Fibroblast of skin of right quadriceps (primary cell): ENCODE results near the gene MED13L.

Experiments used
- DNase-seq: peaks from one replicate; pipeline ENCODE4 v3.0.0-alpha.2; 2013

MED13L gene

DNA sequence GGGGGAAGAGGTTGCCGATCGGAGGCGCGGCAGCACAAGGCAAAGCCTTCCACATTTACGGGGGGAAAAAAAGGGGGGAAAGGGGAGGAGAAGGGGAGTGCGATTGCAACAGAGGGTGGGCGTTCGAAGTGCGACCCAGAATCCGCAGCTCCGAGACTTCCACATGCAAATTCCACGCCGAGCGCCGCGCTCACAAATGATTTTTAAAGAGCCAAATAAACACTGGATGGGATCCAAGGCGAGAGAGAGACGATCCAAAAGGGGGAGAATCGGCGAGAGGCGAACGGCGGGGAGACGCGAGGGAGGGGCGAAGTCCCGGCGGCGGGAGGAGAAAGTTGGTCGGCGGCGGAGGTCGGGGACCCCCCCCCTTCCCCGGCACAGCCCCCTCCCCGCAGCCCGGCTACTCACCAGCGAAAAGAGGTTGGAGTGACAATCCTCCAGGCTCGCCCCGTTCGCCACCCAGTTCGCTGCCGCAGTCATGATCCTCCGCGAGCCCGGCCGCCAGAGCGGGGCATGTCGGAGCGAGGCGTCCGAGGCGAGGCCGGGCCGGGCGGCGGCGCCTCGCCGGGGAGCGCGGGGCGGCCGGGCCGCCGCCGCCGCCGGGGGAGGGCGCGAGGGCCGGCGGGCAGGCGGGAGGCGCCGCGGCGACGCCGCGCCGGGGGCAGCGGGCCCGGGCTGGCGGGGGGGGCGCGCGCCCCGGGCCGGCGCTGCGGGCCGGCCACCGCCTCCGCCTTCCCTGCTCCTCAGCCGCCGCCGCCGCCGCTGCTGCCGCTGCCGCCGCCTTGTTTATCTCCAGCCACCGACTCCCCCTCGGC is 634 bp downstream of the MED13L start:
- DNase-seq, result peak; percentile 78

DNA sequence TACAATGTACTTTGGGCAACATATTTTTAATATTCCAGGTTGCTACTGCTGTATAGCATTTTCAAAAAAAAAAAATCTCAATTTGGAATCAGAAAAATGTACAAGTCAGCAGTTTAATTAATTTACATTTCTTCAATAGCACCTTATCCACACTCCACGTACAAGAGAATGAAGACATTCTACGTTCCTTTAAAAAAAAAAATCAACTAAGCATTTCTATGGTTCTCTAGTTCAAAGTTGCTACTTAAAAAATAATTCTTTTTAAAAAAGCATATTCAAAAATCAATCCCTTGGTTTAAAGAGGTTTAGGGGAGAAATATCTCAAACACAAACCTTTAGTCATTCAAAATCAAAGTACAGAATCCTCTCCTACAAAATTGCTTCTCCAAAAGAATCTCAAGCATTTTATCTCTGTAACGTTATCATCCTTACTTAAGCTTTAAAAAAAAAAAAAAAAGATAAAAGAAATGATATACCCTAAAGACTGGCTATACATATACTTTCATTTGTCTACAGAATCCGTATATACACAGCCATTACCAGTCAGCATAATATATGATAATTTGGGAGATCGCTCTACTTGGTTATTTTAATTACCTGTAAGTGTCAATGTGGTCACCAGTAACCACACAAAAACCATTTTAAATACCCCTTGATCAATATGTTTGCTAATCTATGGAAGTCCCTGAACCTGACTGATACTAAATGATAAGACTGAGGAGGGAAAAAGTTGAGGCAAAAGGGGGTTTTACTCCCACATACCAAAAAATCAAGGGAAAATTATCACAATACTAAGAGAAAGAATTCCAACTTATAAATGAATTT is 2.7 kb downstream of the MED13L start:
- no peak for DNase-seq

DNA sequence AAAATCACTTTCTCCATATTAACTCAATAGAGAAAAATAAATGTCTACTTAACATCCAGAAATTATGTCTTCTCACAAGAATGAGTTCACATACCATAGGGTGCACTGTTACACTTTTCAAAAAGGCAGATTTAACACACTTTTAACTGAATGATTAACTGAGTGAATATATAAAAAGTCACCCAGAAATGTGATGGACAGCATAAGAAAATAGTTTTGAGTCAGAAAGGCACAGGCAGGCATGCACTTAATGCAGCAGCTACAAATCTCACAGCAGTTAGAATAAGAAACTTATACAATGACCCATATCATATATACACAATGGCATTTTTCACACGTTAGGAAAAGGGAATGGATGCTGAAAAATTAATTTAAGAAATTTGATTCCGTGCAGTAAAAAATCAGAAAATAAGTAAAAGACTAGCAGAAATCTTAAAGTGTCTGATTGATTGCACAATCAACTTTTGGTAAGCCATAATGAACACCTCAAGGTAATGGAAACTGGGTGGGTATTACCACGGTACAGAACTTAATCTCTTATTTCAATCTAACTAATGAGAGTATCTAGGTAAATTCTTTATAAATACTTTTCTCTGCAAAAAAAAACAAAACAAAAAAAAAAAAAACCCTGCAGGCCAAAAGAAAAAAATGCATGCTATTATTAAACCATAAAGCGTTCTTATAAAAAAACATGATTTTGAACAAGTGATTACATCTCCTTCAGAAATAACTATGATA is 3.5 kb downstream of the MED13L start:
- no peak for DNase-seq

DNA sequence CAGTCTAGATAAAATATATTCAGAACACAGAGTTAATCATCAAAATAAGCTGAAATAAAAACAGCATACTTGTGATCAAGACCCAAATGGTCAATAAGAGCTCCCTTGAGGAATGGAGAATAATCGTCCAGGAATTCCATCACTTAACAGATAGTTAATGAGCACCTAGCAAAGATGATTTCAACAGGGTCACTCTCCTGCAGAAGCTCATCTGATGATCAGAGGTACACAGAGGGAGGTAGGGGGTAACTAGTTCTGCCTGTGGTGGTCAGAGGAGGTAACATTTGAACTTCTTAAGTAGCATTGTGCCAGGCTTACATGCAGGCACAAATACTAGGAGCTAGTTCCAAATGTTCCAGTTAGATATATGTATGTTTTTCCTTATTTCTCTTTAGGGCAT is 9.5 kb downstream of the MED13L start:
- DNase-seq, result no peak

DNA sequence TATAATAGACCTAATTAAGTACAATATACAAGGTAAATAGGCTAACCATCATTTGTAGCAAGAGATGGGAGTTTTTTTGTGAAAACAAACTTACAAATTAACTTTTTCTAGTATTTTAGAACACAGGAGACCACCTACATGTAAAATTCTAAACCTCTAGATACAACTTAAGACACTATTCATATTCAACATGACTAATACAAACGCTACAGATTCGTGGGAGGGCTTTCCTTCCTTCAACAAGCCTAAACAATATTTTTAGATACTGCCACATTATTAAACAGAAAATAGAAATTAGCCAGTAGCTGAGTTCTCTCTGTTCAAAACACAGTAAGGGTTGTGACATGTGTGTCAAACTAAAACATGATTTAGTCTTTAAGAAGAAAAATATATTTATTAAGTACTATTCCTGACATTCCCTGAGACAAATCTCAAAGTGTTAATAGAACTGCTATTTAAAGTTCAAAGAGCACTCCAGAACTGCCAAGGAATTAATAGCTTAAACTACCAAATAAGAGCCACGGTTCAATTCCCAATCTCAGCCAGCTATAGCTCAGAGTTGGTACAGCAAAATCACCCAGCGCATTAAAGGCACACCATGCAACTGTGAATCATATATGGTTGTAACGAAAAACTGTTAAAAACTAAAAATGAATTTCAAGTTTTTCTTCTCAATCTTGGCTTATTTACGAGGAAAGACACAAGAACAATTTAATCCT is 10.7 kb downstream of the MED13L start:
- DNase-seq, result no peak

DNA sequence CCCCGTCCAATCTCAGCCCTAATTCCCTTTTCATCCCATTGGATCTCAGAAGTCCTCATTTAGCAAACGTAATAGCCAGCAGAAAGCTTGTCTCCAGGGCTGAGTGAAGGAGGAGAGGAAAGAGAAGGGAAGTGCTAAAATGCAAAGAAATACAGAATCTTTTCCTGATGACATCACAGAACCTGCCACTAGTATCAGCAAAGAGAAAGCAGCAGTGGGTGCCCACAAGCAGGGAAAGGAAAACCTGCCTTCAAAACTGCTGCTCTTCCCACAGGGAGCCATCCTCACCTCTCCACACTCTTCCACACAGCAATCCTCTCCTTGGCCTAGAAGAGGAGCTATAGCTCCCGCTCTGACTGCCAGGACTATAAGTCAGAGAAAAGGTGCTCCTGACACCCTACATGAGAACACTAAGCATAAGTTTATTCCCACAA is 11.3 kb downstream of the MED13L start:
- peak; percentile 38 for DNase-seq

DNA sequence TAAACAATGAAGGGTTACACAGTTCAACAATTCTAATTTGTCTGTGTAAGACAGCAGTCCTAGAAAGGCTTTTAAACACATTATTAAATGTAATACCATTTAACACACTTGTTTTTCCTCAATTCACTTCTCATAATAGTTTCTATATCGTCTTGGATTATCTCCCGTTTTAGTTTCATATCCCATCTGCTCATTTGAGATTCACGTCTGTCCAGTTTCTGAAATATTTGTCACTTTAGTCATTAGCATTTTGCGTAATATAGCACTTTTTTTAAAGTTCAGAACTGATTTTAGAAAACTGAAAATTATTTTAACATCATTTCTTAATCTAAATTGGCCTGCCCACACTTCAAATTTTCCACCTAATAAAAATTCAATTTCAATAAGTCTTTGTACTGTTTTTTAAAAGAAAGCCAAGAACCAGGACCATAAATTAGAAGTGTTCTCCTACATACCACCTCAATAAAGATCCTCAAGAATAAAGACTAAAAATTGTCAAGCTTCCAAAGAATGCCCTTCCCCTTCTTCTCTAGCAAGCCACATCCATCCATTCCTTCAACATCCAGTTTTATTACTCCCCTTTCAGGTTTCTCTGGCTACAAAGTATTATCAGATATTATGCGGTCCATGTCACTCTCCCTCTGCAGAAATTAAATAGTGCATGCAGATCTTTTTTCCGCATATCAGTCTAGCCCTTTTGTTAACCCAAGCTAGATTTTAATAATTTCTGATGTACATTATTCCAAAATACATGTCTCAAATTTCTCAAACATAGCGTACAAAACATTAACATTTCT is 11.9 kb downstream of the MED13L start:
- DNase-seq, result no peak

DNA sequence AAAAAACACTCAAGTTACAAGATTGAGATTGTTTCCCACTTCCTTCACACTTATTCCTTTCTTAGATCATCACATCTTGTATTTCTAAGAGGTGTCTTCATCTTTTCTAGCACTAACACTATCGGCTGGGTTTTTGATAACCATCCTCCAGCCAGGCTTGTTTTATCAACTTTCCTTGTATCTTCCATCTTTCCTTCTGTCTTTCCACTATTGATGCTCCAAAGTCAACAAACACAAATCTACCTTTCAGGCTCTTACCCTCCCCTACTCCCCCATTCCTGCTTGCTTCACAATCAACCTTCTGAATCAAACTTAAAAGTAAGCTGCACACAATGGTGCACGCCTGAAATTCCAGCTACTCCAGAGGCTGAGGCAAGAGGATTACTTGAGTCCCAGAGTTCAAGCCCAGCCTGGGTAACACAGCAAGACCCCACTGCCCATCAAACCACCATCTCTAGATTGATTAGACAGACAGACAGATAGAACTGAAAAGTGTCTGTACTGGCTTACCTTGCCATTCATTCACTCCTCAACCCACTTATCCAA is 12.9 kb downstream of the MED13L start:
- no peak for DNase-seq

DNA sequence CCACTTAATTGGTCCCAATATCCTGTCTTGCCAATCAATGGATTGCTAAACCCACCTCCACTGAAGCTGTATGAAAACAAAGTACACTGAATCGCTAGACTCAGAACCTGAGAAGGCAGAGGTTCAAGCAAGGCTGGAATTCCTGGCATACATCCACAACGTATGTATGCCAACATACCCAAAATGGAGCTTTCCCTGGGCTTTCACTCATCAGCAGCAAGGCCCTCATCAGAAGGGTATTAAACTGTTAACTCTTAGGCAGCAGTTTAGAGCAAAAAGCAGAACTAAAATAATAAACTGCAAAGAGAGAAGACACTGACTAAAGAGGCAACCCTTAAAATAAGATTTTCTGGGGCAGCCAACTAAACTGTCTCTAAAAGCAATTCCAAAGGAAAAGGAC is 13.6 kb downstream of the MED13L start:
- DNase-seq, result no peak

DNA sequence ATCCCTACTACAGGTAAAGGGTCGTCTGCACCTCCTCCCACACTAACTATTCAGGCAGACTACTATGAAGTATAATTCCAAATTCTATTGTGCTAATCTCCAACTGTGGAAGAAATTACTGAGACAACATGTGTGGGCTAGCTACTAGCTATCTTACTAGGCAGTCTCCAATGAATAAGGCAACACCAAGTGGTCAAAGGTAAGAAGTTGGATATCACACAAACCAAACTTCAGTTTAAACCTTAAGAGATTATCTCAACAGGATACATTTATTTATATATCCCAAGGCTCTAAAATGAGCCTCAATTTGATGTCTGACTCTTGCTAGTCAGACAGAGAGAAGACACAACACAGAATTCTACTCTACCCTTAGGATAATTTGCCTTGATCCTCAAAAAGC is 14.1 kb downstream of the MED13L start:
- no peak for DNase-seq

DNA sequence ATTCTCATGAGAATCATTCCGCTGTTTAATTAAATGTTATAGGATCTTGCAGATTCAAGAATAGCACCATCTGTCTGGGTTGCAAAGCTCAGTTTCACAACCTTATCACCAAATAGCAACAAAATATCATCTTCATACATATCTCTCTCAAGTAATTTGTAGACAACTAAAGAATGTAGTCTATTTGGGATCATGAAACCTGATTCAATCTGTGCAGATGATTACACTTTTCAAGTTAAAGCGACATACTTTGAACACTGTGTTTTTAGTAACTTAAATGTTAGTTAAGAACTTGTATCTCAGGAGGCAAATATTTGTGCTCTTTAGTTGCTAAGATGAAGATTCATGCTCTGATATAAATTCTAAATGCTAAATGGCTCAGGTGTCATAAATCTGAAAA is 14.8 kb downstream of the MED13L start:
- no peak for DNase-seq

DNA sequence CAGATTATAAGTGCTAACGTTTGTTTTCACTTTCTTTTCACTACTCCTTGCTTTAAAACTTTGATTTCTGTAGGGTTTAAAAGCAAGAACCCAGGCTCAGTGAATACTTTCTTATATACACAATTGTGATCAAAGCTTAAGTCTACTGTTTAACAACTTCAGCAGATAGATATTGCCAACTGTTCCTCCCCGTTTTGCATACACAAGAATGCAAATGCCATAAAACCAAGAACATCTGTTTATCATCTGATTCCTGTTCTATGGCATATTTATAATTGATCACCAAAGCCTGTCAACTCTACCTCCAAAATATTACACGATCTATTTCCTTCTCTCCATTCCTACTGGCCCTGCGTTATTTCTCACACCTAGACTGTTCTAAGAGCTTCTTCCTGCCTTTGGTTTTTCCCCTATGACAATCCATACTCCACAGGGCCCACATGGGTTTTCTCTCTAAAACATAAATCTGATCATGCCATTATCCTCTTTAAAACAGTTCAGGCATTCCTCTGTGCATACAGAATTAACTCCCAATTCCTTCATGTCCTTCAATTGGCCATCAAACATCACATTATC is 15.9 kb downstream of the MED13L start:
- DNase-seq, result peak; percentile 35

DNA sequence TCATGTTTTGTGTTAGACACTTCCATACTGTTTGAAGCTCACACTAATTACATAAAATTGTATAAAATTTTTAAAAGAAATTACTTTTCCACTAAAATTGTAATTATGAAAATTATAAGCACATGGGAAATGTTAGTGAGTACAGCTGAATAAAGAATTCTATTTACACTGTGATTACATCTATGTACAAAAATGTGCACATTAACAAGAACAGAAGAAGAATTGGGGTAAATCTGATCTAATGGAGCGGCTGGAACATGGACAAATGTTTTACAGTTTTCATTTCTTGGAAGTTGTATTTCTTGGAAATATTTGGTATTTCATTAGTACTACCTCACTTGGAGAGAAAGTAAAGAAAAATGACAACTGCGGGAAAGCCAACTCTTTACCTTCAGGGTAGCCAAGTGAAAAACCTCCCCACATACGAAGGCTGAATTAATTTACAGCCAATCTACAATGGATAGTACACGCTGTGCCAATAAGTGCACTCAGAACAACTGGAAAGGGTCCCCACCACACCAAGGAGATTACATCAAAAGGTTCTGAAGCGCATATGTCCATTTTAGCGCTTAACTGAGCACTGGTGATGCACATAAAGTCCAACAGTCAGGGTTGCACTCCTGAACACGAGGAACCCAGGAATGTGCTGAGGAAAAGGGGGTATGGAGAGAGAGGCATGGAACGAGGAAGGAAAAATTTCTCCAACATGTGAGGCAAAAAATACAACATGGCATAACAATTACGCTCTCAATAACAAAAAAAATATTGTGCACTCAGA is 17.5 kb downstream of the MED13L start:
- DNase-seq, result no peak

DNA sequence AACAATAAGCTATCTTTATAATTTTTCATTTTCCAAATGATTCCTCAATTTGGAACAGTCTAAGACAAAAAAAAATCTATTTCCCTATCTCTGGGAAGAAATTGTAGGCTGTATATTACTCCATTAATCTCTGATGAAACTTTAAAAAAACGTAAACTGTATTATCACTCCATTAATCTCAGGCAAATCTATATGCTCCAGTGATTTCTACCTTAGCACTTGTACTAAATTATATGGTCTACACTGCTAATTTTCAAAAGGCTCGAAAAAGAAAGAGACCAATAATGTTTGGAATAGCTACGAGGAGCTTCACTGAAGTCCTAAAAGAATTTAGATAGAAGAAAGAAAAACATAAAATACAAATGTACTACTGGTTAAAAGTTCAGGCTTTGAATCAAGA is 19.7 kb downstream of the MED13L start:
- DNase-seq, result no peak

DNA sequence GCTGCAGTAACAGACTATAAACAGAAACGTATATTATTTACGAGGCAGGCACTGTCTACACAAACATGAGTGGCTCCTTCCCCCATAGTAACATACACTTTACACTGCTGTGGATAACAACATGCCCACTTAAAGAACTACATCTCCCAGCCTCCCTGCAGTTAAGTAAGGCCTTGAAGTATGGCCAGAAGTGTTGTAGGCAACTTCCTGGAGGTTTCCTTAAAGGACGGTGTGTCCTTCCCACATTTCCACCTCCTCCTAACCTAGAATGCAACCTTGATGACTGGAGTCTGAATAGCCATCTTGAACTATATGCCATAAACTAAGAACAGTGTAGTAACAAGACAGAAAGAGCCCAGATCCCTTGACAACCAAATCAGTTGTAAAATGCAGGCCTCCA is 20.3 kb downstream of the MED13L start:
- DNase-seq, result no peak

DNA sequence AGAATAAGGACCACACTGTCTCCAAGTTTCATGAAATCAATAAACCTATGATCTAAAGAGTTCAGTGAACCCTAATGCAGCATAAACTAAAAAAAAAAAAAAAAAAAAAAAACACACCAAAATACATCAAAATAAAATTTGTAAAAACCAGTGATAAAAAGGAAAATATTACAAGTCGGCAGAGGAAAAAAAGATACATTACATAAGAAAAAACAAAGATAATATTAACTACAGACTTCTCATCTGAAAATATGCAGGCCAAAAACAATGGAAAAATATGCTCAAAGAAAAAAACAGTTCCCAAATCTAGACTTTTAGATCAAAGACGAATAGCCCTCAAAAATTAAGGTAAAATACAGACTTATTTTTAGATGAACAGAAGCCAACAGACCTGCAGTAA is 27.6 kb downstream of the MED13L start:
- DNase-seq, result no peak

DNA sequence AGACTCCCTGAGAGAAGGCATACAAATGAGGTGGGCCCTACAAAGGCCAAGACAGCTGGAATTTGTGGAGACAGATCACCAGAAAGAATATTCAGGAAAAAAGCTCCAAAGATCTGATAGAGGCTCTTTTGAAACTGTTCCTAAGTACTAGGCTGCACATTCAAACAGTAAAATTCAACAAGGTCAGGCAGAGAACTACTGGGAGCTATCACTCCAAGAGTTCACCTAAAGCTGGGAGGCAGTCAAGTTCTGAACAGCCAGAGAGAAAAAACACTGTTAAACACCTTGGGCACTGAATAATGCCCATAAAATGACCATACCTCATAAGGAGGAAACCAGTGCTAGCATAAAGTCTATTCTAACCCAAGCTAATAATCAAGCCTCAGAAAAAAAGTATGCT is 28.6 kb downstream of the MED13L start:
- DNase-seq, result no peak

DNA sequence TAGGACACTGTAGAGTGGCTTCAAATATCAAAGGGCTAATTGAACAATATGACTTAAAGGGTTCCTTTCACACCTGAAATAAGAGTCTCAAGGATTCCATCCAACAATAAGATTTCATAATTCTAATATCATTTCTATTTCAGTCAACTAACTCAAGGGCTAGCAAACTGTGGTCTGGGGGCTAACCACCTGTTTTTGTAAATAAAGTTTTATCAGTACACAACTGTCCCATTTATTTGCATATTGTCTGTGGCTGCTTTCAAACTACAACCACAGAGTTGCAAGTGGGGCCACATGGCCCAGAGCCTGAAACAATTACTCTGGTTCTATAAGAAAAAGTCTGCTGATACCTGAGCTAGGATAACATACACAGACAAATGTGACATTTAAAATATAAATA is 29.1 kb downstream of the MED13L start:
- no peak for DNase-seq

DNA sequence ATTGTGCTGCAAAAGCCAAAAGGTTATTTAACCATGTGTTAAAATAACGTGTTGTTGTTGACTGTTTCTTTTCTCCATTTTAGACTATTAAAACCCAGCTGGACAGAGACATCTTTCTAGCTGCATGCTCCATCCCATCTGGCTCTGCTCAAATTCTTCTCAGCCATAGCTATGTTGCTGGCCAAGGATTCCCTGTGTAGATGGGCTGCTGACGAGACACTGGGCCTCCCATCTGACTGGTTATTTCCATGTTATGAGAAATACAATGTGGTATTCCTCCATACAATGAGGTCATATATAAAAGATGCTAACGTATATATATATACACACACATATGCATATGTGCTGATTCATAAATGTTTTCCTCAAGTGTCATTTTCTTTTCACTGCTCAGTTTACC is 30.1 kb downstream of the MED13L start:
- DNase-seq, result peak; percentile 78

DNA sequence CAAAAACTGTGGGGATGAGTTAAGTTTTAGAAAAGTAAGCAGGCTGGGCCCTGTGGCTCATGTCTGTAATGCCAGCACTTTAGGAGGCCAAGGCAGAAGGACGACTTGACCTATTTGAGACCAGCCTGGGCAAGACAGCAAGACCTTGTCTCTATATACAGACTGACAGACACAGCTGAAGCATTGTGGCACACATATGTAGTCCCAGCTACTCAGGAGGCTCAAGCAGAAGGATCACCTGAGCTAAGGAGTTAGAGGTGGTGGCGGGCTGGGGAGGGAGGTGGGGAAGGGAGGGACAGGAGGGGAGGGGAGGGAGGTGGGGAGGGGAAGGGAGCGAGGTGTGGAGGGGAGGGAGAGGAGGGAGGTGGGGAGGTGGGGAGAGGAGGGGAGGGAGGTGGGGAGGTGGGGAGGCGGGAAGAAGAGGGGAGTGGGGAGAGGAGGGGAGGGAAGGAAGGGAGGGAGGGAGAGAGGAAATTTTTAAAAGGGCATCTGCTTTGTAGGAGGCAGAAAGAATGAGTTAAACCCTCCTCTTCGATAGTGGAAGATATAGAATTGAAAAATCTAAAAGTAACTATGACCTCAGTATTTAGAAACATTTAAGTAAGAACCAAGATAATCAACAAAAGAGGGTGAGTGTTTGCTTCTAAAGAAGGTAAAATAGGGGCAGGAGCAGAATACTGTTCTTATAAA is 30.9 kb downstream of the MED13L start:
- DNase-seq, result no peak
